GM18499 (cell line): ENCODE measurements around the gene CEP78.
"Not testable (repeated sequence)": the region's sequence is repeated elsewhere in the genome, so short reads cannot be mapped to it uniquely, and the experiment has no call there.

ENCODE experiments used
- ATAC-seq: cut with Tn5 transposase; IDR thresholded peaks from one replicate; pipeline ENCODE4 v1.9.1; 2021; ENCODE audit warnings: moderate number of reproducible peaks; ENCODE audit not compliant: insufficient read depth, unreplicated experiment

The CEP78 gene

GRCh38 chr9:78235762-78236550 is at the start of gene CEP78:
TSS of gene CEP78 (plus strand) at chr9:78236075. CDS start at chr9:78236351, 276 bp downstream.
- peak; percentile 89 for ATAC-seq

GRCh38 chr9:78187763-78188484 is 48.0 kb upstream of the CEP78 start:
- ATAC-seq = no peak

GRCh38 chr9:78188594-78188993 is 47.3 kb upstream of the CEP78 start:
- no peak for ATAC-seq

- ATAC-seq = no peak
These were observed 46.9 kb upstream of the CEP78 start for GRCh38 chr9:78189001-78189400.

- no peak for ATAC-seq
These were observed 46.4 kb upstream of the CEP78 start for GRCh38 chr9:78189461-78189860.

- no peak for ATAC-seq
These were observed 43.9 kb upstream of the CEP78 start for GRCh38 chr9:78191931-78192330.

GRCh38 chr9:78196258-78196657 is 39.6 kb upstream of the CEP78 start:
- ATAC-seq = no peak

- not testable (repeated sequence) for ATAC-seq
These were observed 34.6 kb upstream of the CEP78 start for GRCh38 chr9:78201158-78201777.

GRCh38 chr9:78207319-78207718 is 28.6 kb upstream of the CEP78 start:
- no peak for ATAC-seq

GRCh38 chr9:78207901-78208300 is 28.0 kb upstream of the CEP78 start:
- ATAC-seq = no peak

- no peak for ATAC-seq
These were observed 26.7 kb upstream of the CEP78 start for GRCh38 chr9:78209127-78209526.

GRCh38 chr9:78210841-78211301 is 25.0 kb upstream of the CEP78 start:
- peak; percentile 89 for ATAC-seq

GRCh38 chr9:78212868-78213267 is 23.0 kb upstream of the CEP78 start:
- ATAC-seq = no peak

- no peak for ATAC-seq
These were observed 22.2 kb upstream of the CEP78 start for GRCh38 chr9:78213712-78214111.

GRCh38 chr9:78214492-78214891 is 21.4 kb upstream of the CEP78 start:
- ATAC-seq = no peak

- no peak for ATAC-seq
These were observed 20.2 kb upstream of the CEP78 start for GRCh38 chr9:78215706-78216105.

GRCh38 chr9:78218890-78219289 is 17.0 kb upstream of the CEP78 start:
- no peak for ATAC-seq

GRCh38 chr9:78221425-78221824 is 14.4 kb upstream of the CEP78 start:
- no peak for ATAC-seq

- ATAC-seq = not testable (repeated sequence)
These were observed 14.0 kb upstream of the CEP78 start for GRCh38 chr9:78221841-78222240.

- ATAC-seq = no peak
These were observed 5.1 kb upstream of the CEP78 start for GRCh38 chr9:78230761-78231160.

- ATAC-seq = not testable (repeated sequence)
These were observed 3.4 kb upstream of the CEP78 start for GRCh38 chr9:78232471-78232870.
